ENCODE measurements around the gene PRDX5.

GRCh38 chr11:64344787-64345186 is 26.9 kb downstream of the PRDX5 start:
- TF ChIP-seq EP300 (IDR thresholded peaks at IDR 0.05; ENCODE audit: low read length) (no peak), CREM (IDR thresholded peaks at IDR 0.05; ENCODE audit: low read depth) (no peak), REST (IDR thresholded peaks at IDR 0.05; ENCODE audit: borderline replicate concordance) (no peak), REST (CRISPR knock-in tag; IDR thresholded peaks at IDR 0.05; ENCODE audit: low read depth) (no peak), POLR2A (conservative IDR thresholded peaks at IDR 0.05) (no peak), FOXM1 (IDR thresholded peaks at IDR 0.05; ENCODE audit: low read depth) (no peak), FOXM1 (CRISPR knock-in tag; IDR thresholded peaks at IDR 0.05; ENCODE audit: low read depth) (no peak), POLR2AphosphoS5 (IDR thresholded peaks at IDR 0.05; ENCODE audit: control insufficient read depth, insufficient read depth, low read depth, low read length) (no peak), TCF3 (CRISPR knock-in tag; IDR thresholded peaks at IDR 0.05) (no peak), MEF2A (IDR thresholded peaks at IDR 0.05; ENCODE audit: control insufficient read depth, low read depth, low read length) (no peak)
